Lung (tissue), 12 donors: ENCODE results near the gene TNIK. TPM values are rescaled to one million over a fixed set of nuclear protein-coding genes. Genes with fewer than 3 reads are reported as not detected.

Source experiments
- ATAC-seq: fragments of 200-7000 bp; cut with Tn5 transposase; one replicate; pipeline ENCODE4 v1.9.1; 2020; ENCODE audit warnings: moderate number of reproducible peaks; ENCODE audit not compliant: insufficient read depth, low FRiP score
- DNase-seq, 3 donors: peaks; one replicate each; pipeline ENCODE4 v3.0.0-alpha.2; 2013 to 2017
- H3K27ac ChIP-seq, 2 donors: one replicate each; pipeline ENCODE4 v1.5.1; 2013; ENCODE audit warnings: mild to moderate bottlenecking in 2 of 2, moderate library complexity in 2 of 2, control low read depth in 1 of 2, inconsistent platforms in 1 of 2, low read depth in 1 of 2, low read length in 1 of 2
- H3K27me3 ChIP-seq, 3 donors: one replicate each; pipeline ENCODE4 v1.5.1; 2013; ENCODE audit warnings: low read length in 2 of 3; ENCODE audit not compliant: control insufficient read depth in 3 of 3, insufficient read depth in 3 of 3
- H3K36me3 ChIP-seq, 4 donors: one replicate each; pipeline ENCODE4 v1.5.1; 2013; ENCODE audit warnings: low read length in 4 of 4, mild to moderate bottlenecking in 1 of 4, moderate library complexity in 1 of 4; ENCODE audit not compliant: control insufficient read depth in 4 of 4, insufficient read depth in 4 of 4
- H3K4me1 ChIP-seq, 5 donors: one replicate each; pipeline ENCODE4 v1.5.1; 2013; ENCODE audit warnings: low read length in 5 of 5, mild to moderate bottlenecking in 2 of 5, moderate library complexity in 1 of 5; ENCODE audit not compliant: control insufficient read depth in 5 of 5, insufficient read depth in 5 of 5
- H3K4me3 ChIP-seq: one replicate; pipeline ENCODE4 v1.5.1; 2013; ENCODE audit warnings: mild to moderate bottlenecking, control low read depth, moderate library complexity
- H3K9ac ChIP-seq, 2 donors: one replicate each; pipeline ENCODE4 v1.5.1; 2013; ENCODE audit warnings: low read length in 2 of 2, control low read depth in 1 of 2; ENCODE audit not compliant: insufficient read depth in 1 of 2
- H3K9me3 ChIP-seq, 4 donors: one replicate each; pipeline ENCODE4 v1.5.1; 2013; ENCODE audit warnings: low read length in 3 of 4, mild to moderate bottlenecking in 1 of 4, moderate library complexity in 1 of 4; ENCODE audit not compliant: control insufficient read depth in 4 of 4, insufficient read depth in 3 of 4
- CTCF ChIP-seq: IDR thresholded peaks from 2 replicates; pipeline ENCODE4 v1.5.1; 2012; ENCODE audit warnings: mild to moderate bottlenecking; ENCODE audit errors: control extremely low read depth, extremely low read depth
- WGBS, 2 donors: extraction: QIAGEN DNeasy Blood & Tissue Kit; methylation state at CpG; one replicate each; pipeline ENCODE4 v1.1.7; 2013; 5-methylcytosine and 5-hydroxymethylcytosine counted together
- polyA plus RNA-seq, 2 donors: library from polyadenylated mRNA; stranded (reverse); fragments of 200-250 nt; gene quantifications; one replicate each; pipeline ENCODE4 v1.2.1, GENCODE V29; 2013
- total RNA-seq, 2 donors: library from RNA; depleted of rRNA in 1 of 2; stranded (reverse); fragments of >200 nt in 1 of 2; gene quantifications; one replicate each; pipeline ENCODE4 v1.2.1, GENCODE V29; 2014 to 2021
- donor health status: control.
- donor health status: control.
- donor health status: Bipolar disorder and iron deficiency.
- donor health status: healthy.
- donor health status: DM: yes; HTN: yes; CAD: no.

TNIK gene
- total and polyA plus RNA-seq, 4 donors: 9.4 to 36.3 (median 14.3) TPM

GRCh38 chr3:171222995-171223394 is 237.2 kb downstream of the TNIK start:
- ATAC-seq (no peak), DNase-seq (no peak)
- TF ChIP-seq CTCF: no peak
- Histone ChIP-seq H3K4me1 (peaks cover 0 to 6% (median 0%) of the 10 kb centered on the region in 5 donors), H3K9ac (no peak overlapping the region), H3K4me3 (no peak overlapping the region), H3K9me3 (no peaks in the 10 kb centered on the region), H3K27ac (no peak overlapping the region), H3K27me3 (no peaks in the 10 kb centered on the region), H3K36me3 (peaks cover 0 to 4% (median 0%) of the 10 kb centered on the region in 4 donors)
- 79 to 85% methylated on average over 5 of the region's 5 CpGs for WGBS, 2 donors

- no peak overlapping the region for H3K4me3 ChIP-seq
- no peak overlapping the region for H3K9ac ChIP-seq
- peaks cover 0 to 4% (median 0%) of the 10 kb centered on the region in 5 donors for H3K4me1 ChIP-seq
- WGBS, 2 donors: 92 to 94% methylated on average over 2 of the region's 2 CpGs
- peaks cover 0 to 4% (median 0%) of the 10 kb centered on the region in 4 donors for H3K36me3 ChIP-seq
- no peaks in the 10 kb centered on the region for H3K9me3 ChIP-seq
- no peak overlapping the region for H3K27ac ChIP-seq
- H3K27me3 ChIP-seq: no peaks in the 10 kb centered on the region
- DNase-seq (no peak), ATAC-seq (no peak)
- no peak for TF ChIP-seq CTCF
These were observed 238.6 kb downstream of the TNIK start for GRCh38 chr3:171221597-171221996.

- Histone ChIP-seq H3K36me3 (peaks cover 0 to 4% (median 0%) of the 10 kb centered on the region in 4 donors), H3K27ac (no peak overlapping the region), H3K27me3 (no peaks in the 10 kb centered on the region), H3K4me3 (no peak overlapping the region), H3K9me3 (no peaks in the 10 kb centered on the region), H3K4me1 (peaks cover 0 to 4% (median 0%) of the 10 kb centered on the region in 5 donors), H3K9ac (no peak overlapping the region)
- 87 to 91% methylated on average over 2 of the region's 2 CpGs for WGBS, 2 donors
- no peak for TF ChIP-seq CTCF
- DNase-seq (no peak), ATAC-seq (no peak)
These were observed 239.1 kb downstream of the TNIK start for GRCh38 chr3:171221104-171221503.

GRCh38 chr3:171219258-171219657 is 240.9 kb downstream of the TNIK start:
- H3K36me3 ChIP-seq: no peaks in the 10 kb centered on the region
- H3K9me3 ChIP-seq: no peaks in the 10 kb centered on the region
- H3K27me3 ChIP-seq: no peaks in the 10 kb centered on the region
- ATAC-seq: no peak
- no peak for DNase-seq
- TF ChIP-seq CTCF: no peak
- H3K4me3 ChIP-seq: no peak overlapping the region
- peaks cover 0 to 4% (median 0%) of the 10 kb centered on the region in 5 donors for H3K4me1 ChIP-seq
- H3K9ac ChIP-seq: no peak overlapping the region
- no peak overlapping the region for H3K27ac ChIP-seq
